ENCODE measurements around the gene HLA-DRA. TPM values are rescaled to one million over a fixed set of nuclear protein-coding genes. Genes with fewer than 3 reads are reported as not detected.

The HLA-DRA gene
- polyA plus RNA-seq, 1 donor from 2014 or later: not detected

DNA sequence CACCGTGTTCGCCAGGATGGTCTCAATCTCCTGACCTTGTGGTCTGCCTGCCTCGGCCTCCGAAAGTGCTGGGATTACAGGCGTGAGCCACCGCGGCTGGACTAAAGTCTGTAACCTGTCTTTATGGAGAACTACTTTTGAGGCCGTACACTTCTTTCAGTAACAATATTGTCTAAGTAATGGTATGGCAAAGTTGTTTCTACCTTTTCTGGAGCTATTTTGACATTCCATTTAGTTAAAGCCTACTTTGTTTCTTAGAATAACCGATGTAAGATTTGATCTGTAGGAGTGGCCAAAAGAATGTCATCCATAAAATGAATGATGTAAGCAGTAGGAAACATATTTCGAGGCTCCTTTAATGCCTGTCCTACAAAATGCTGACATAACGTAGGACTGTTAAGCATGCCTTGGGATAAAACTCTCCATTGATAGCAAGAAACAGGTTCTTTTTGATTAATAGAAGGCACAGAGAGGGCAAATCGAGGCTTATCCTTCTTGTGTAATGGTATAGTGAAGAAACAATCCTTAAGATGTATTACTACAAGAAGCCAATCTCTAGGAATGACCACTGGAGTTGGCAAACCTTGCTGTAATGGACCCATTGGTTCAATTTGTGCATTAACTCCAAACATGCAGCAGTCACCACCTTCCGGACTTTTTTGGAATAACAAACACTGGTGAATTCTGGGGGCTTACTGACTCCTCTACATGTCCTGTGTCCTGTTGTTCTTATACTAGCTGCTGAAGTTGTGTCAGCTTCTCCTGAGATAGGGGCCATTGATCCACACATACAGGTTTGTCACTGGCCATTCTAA lies 35.9 kb downstream of the HLA-DRA start:
- Histone ChIP-seq H3K9ac (ENCODE audit: low read length) (no peak overlapping the region), H3F3A (ENCODE audit: insufficient read depth, low read length, poor library complexity, severe bottlenecking) (no peaks in the 10 kb centered on the region), H3K4me3 (ENCODE audit: low read length) (no peak overlapping the region), H3K36me3 (ENCODE audit: insufficient read depth, low read length) (no peaks in the 10 kb centered on the region), H3K9me3 (ENCODE audit: low read length) (no peaks in the 10 kb centered on the region), H3K27me3 (ENCODE audit: insufficient read depth, low read depth, low read length) (no peaks in the 10 kb centered on the region), H3K9me2 (ENCODE audit: insufficient read depth, low read length) (no peaks in the 10 kb centered on the region), H3K4me2 (ENCODE audit: low read length) (no peak overlapping the region), H3K79me2 (replicated peaks; ENCODE audit: insufficient read depth, low read length) (no peaks in the 10 kb centered on the region), H2AFZ (ENCODE audit: low read depth, low read length) (no peak overlapping the region), H4K20me1 (ENCODE audit: insufficient read depth) (no peaks in the 10 kb centered on the region), H3K27ac (ENCODE audit: low read length) (no peak overlapping the region)
- no peak for TF ChIP-seq SMC3 (conservative IDR thresholded peaks at IDR 0.05; ENCODE audit: poor library complexity)
- no peak for TF ChIP-seq RAD21 (conservative IDR thresholded peaks at IDR 0.05)
- no peak for TF ChIP-seq EP300 (conservative IDR thresholded peaks at IDR 0.05; ENCODE audit: poor library complexity, severe bottlenecking)
- TF ChIP-seq TAF1 (IDR thresholded peaks at IDR 0.05; ENCODE audit: low read depth): no peak
- TF ChIP-seq EZH2 (IDR thresholded peaks at IDR 0.05; ENCODE audit: borderline replicate concordance, insufficient read depth, low read length, poor library complexity, severe bottlenecking): no peak
- TF ChIP-seq, protein P1, sequence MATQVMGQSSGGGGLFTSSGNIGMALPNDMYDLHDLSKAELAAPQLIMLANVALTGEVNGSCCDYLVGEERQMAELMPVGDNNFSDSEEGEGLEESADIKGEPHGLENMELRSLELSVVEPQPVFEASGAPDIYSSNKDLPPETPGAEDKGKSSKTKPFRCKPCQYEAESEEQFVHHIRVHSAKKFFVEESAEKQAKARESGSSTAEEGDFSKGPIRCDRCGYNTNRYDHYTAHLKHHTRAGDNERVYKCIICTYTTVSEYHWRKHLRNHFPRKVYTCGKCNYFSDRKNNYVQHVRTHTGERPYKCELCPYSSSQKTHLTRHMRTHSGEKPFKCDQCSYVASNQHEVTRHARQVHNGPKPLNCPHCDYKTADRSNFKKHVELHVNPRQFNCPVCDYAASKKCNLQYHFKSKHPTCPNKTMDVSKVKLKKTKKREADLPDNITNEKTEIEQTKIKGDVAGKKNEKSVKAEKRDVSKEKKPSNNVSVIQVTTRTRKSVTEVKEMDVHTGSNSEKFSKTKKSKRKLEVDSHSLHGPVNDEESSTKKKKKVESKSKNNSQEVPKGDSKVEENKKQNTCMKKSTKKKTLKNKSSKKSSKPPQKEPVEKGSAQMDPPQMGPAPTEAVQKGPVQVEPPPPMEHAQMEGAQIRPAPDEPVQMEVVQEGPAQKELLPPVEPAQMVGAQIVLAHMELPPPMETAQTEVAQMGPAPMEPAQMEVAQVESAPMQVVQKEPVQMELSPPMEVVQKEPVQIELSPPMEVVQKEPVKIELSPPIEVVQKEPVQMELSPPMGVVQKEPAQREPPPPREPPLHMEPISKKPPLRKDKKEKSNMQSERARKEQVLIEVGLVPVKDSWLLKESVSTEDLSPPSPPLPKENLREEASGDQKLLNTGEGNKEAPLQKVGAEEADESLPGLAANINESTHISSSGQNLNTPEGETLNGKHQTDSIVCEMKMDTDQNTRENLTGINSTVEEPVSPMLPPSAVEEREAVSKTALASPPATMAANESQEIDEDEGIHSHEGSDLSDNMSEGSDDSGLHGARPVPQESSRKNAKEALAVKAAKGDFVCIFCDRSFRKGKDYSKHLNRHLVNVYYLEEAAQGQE (IDR thresholded peaks at IDR 0.05; ENCODE audit: borderline replicate concordance): no peak
- no peak for TF ChIP-seq POLR2AphosphoS5 (IDR thresholded peaks at IDR 0.05)
- TF ChIP-seq, protein P2, sequence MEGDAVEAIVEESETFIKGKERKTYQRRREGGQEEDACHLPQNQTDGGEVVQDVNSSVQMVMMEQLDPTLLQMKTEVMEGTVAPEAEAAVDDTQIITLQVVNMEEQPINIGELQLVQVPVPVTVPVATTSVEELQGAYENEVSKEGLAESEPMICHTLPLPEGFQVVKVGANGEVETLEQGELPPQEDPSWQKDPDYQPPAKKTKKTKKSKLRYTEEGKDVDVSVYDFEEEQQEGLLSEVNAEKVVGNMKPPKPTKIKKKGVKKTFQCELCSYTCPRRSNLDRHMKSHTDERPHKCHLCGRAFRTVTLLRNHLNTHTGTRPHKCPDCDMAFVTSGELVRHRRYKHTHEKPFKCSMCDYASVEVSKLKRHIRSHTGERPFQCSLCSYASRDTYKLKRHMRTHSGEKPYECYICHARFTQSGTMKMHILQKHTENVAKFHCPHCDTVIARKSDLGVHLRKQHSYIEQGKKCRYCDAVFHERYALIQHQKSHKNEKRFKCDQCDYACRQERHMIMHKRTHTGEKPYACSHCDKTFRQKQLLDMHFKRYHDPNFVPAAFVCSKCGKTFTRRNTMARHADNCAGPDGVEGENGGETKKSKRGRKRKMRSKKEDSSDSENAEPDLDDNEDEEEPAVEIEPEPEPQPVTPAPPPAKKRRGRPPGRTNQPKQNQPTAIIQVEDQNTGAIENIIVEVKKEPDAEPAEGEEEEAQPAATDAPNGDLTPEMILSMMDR (IDR thresholded peaks at IDR 0.05; ENCODE audit: poor library complexity, severe bottlenecking): no peak
- no peak for TF ChIP-seq MXI1 (conservative IDR thresholded peaks at IDR 0.05; ENCODE audit: poor library complexity, severe bottlenecking)

DNA sequence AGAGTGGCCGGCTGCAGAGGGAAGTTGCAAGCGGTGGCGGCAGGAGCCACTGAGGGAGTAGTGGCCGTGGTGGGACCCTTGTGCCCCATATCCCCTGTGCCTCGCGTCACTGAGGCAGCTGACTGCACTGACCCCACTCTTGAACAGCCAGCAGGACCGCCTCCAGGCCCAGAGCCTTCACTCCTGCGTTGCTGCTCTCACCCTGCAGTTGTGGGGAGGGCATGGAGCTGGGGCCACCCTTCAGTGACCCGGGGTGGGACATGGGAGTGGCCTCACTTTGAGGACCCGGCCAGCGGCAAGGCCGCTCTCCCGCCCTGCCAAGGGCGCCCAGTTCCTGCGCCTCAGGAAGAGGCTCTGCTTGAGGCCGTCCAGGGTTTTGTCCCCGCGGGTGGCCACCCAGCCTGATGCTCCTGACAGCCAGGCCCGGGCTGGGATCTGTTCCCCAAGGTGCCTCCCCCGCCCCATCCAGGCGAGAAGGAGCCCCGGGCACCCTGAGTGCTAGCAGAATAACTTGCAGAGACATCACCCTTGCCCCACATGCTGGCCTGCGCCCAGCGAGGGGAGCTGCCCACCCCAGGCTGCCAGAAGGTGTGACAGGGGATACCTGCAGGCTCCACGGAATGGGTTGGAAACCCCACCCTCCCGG lies 44.4 kb downstream of the HLA-DRA start:
- no peaks in the 10 kb centered on the region for H3K27me3 ChIP-seq (ENCODE audit: insufficient read depth, low read depth, low read length)
- H3K9ac ChIP-seq (ENCODE audit: low read length): no peak overlapping the region
- H3K4me2 ChIP-seq (ENCODE audit: low read length): no peak overlapping the region
- no peak overlapping the region for H3K4me3 ChIP-seq (ENCODE audit: low read length)
- no peaks in the 10 kb centered on the region for H4K20me1 ChIP-seq (ENCODE audit: insufficient read depth)
- TF ChIP-seq SMC3 (conservative IDR thresholded peaks at IDR 0.05; ENCODE audit: poor library complexity): no peak
- TF ChIP-seq EZH2 (IDR thresholded peaks at IDR 0.05; ENCODE audit: borderline replicate concordance, insufficient read depth, low read length, poor library complexity, severe bottlenecking): no peak
- H2AFZ ChIP-seq (ENCODE audit: low read depth, low read length): no peak overlapping the region
- no peak overlapping the region for H3K27ac ChIP-seq (ENCODE audit: low read length)
- H3K36me3 ChIP-seq (ENCODE audit: insufficient read depth, low read length): no peaks in the 10 kb centered on the region
- H3K79me2 ChIP-seq (replicated peaks; ENCODE audit: insufficient read depth, low read length): no peaks in the 10 kb centered on the region
- H3K9me3 ChIP-seq (ENCODE audit: low read length): no peaks in the 10 kb centered on the region
- no peaks in the 10 kb centered on the region for H3F3A ChIP-seq (ENCODE audit: insufficient read depth, low read length, poor library complexity, severe bottlenecking)
- no peaks in the 10 kb centered on the region for H3K9me2 ChIP-seq (ENCODE audit: insufficient read depth, low read length)

Measured in neural cell (in vitro differentiated cells).